Adipose tissue (tissue), 3 donors: Measurements from ENCODE around the gene PAX5. TPM values are rescaled to one million over a fixed set of nuclear protein-coding genes. Genes with fewer than 3 reads are reported as not detected.

Experiments
- H3K27ac ChIP-seq: one replicate; pipeline ENCODE4 v1.5.1; 2013; ENCODE audit warnings: low read depth, low read length
- WGBS, 3 donors: extraction: QIAGEN DNeasy Blood & Tissue Kit; methylation state at CpG; one replicate each; pipeline ENCODE4 v1.1.7; 2013; 5-methylcytosine and 5-hydroxymethylcytosine counted together
- polyA plus RNA-seq, 3 donors: library from polyadenylated mRNA; stranded (reverse); fragments of 200-250 nt; gene quantifications; one replicate each; pipeline ENCODE4 v1.2.3, GENCODE V29; 2013
- donor health status: healthy with polysubstance abuse.
- donor health status: Bipolar disorder and iron deficiency.
- donor health status: healthy.

The PAX5 gene
- polyA plus RNA-seq, 3 donors = 0.23 to 0.28 TPM; not detected in 1

- no peak overlapping the region for H3K27ac ChIP-seq
- WGBS, 3 donors = 71 to 76% (median 73%) methylated on average over 28 of the region's 28 CpGs
These were observed 191.2 kb downstream of the PAX5 start for GRCh38 chr9:36842560-36843530.

- H3K27ac ChIP-seq = no peak overlapping the region
- WGBS, 3 donors = 70 to 83% (median 76%) methylated on average over 2 of the region's 2 CpGs
These were observed 193.1 kb downstream of the PAX5 start for GRCh38 chr9:36840898-36841536.

GRCh38 chr9:36839131-36839885, 194.8 kb downstream of the PAX5 start:
- no peak overlapping the region for H3K27ac ChIP-seq
- 63 to 88% (median 85%) methylated on average over 15 of the region's 15 CpGs for WGBS, 3 donors

- H3K27ac ChIP-seq = no peak overlapping the region
- WGBS, 3 donors = 78 to 87% (median 86%) methylated on average over 17 of the region's 17 CpGs
These were observed 196.3 kb downstream of the PAX5 start for GRCh38 chr9:36837431-36838405.

- 78 to 94% (median 81%) methylated on average over 6 to 7 of the region's 7 CpGs for WGBS, 3 donors
- H3K27ac ChIP-seq = no peak overlapping the region
These were observed 197.6 kb downstream of the PAX5 start for GRCh38 chr9:36836486-36836885.

GRCh38 chr9:36835271-36835996, 198.6 kb downstream of the PAX5 start:
- H3K27ac ChIP-seq = no peak overlapping the region
- WGBS, 3 donors = 58 to 77% (median 67%) methylated on average over 18 of the region's 18 CpGs

GRCh38 chr9:36834736-36835135, 199.3 kb downstream of the PAX5 start:
- 70 to 78% (median 71%) methylated on average over 9 of the region's 9 CpGs for WGBS, 3 donors
- H3K27ac ChIP-seq = no peak overlapping the region

GRCh38 chr9:36833954-36834353, 200.1 kb downstream of the PAX5 start:
- no peak overlapping the region for H3K27ac ChIP-seq
- 66 to 79% (median 69%) methylated on average over 6 of the region's 6 CpGs for WGBS, 3 donors

- no peak overlapping the region for H3K27ac ChIP-seq
- WGBS, 3 donors = 76 to 82% (median 77%) methylated on average over 16 of the region's 16 CpGs
These were observed 201.8 kb downstream of the PAX5 start for GRCh38 chr9:36832164-36832795.

- H3K27ac ChIP-seq = no peak overlapping the region
- 64 to 75% (median 72%) methylated on average over 7 of the region's 7 CpGs for WGBS, 3 donors
These were observed 202.5 kb downstream of the PAX5 start for GRCh38 chr9:36831381-36832161.

GRCh38 chr9:36828611-36829013, 205.5 kb downstream of the PAX5 start:
- H3K27ac ChIP-seq = no peak overlapping the region
- 76 to 91% (median 86%) methylated on average over 7 of the region's 7 CpGs for WGBS, 3 donors

GRCh38 chr9:36827593-36827992, 206.5 kb downstream of the PAX5 start:
- no peak overlapping the region for H3K27ac ChIP-seq
- WGBS, 3 donors = 57 to 70% (median 65%) methylated on average over 5 of the region's 5 CpGs

- WGBS, 3 donors = 88 to 94% (median 92%) methylated on average over 4 of the region's 4 CpGs
- no peak overlapping the region for H3K27ac ChIP-seq
These were observed 207.5 kb downstream of the PAX5 start for GRCh38 chr9:36826581-36826980.

GRCh38 chr9:36825179-36825578, 208.9 kb downstream of the PAX5 start:
- no peak overlapping the region for H3K27ac ChIP-seq

GRCh38 chr9:36823934-36824333, 210.1 kb downstream of the PAX5 start:
- WGBS, 3 donors = 86 to 89% (median 88%) methylated on average over 5 of the region's 5 CpGs
- H3K27ac ChIP-seq = no peak overlapping the region

More at GRCh38 chr9:36825179-36825578, 208.9 kb downstream of the PAX5 start:
- WGBS, 3 donors = 78 to 87% (median 83%) methylated on average over 8 of the region's 8 CpGs

- no peak overlapping the region for H3K27ac ChIP-seq
- 90 to 93% (median 92%) methylated on average over 6 of the region's 6 CpGs for WGBS, 3 donors
These were observed 210.6 kb downstream of the PAX5 start for GRCh38 chr9:36823466-36823865.
